GM21717 (cell line): ENCODE results near the gene MINDY2.
"Not testable (repeated sequence)": the region's sequence is repeated elsewhere in the genome, so short reads cannot be mapped to it uniquely, and the experiment has no call there.

Source experiments
- ATAC-seq: cut with Tn5 transposase; IDR thresholded peaks from one replicate; pipeline ENCODE4 v1.9.1; 2021; ENCODE audit warnings: mild to moderate bottlenecking, moderate library complexity; ENCODE audit not compliant: unreplicated experiment

Gene MINDY2

GRCh38 chr15:58876306-58877106 lies 105.4 kb downstream of the MINDY2 start:
- no peak for ATAC-seq

- ATAC-seq, result no peak
Observed at GRCh38 chr15:58877999-58878825, 107.1 kb downstream of the MINDY2 start.

- no peak for ATAC-seq
Observed at GRCh38 chr15:58880320-58880719, 109.2 kb downstream of the MINDY2 start.

- no peak for ATAC-seq
Observed at GRCh38 chr15:58882243-58882642, 111.1 kb downstream of the MINDY2 start.

- ATAC-seq, result not testable (repeated sequence)
Observed at GRCh38 chr15:58883926-58884325, 112.8 kb downstream of the MINDY2 start.

DNA sequence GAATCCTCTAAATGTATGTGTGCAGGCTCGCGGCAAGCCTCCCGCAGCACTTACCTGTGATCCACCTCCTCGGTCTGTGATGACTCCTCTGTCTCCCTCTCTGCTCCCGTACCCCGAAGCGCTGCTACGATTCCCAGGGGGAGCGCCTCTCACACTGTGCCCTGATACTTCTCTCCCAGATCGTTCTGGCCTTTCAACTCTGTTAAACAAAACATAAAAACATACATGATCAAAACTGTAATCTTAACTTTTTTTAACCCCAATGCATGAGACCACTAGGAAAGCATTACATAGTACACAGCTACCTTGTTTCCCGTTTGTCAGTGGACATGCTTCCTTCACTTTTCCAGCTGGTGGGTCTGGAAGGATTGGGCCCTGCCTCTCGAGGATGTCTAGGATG lies 115.8 kb downstream of the MINDY2 start:
- ATAC-seq, result no peak

DNA sequence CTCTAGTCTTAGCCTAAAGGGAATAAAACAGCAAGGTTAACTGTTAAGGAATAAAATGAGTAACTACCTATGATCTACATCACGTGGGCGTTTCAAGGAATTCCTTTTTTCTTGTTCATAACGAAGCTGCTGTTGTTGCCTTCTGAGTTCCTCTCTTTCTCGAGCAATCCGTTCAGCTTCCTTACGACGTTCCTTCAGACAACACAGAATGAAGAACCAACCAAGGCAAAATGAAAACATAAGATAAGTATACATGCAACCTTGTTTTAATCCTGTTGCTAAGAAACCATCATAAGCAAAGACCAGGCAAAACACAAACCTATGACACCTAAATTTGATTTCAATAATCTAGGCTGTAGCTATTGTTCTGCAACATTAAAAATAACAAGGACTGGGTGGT lies 118.3 kb downstream of the MINDY2 start:
- ATAC-seq, result no peak

GRCh38 chr15:58898150-58898680 lies 127.1 kb downstream of the MINDY2 start:
- no peak for ATAC-seq

GRCh38 chr15:58900631-58901030 lies 129.5 kb downstream of the MINDY2 start:
- no peak for ATAC-seq

- ATAC-seq, result no peak
Observed at GRCh38 chr15:58908550-58909309, 137.6 kb downstream of the MINDY2 start.

DNA sequence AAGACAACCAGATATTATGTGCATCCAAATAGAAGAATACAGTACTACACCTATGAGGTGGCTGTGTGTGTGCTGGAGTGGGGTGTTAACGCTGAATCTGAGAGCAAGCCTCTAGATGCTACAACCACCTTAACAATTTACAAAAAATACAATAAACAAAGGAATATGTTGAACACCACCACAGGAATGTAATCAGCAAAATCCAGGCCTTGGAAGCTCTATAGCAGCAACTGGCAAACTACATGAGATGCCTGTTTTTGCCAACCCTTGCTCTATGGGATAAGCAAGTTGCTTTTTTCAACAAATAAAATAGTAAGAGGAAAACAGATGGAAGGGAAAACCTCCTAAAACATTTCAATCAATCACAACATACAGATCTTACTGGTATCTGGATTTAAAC lies 138.5 kb downstream of the MINDY2 start:
- no peak for ATAC-seq

DNA sequence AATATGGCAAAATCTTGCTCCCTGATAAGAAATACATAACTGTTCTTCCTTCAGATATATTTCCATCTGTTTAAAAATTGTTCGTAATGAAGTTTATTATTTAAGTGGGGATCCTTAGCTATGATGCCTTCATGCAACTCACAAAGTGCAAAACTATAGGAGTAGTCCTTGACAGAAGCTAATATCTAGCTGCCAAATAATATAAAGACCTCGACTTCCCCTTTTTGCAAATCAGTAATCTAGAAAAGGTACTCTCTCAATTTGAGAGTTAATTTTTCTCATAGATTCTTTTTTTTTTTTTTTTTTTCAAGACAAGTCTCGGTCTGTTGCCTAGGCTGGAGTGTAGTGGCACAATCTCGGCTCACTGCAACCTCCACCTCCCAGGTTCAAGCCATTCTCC lies 139.4 kb downstream of the MINDY2 start:
- ATAC-seq, result no peak
